Uterus (tissue), 2 donors: ENCODE data around the gene GFRA4.

Experiments
- CTCF ChIP-seq, 4 experiments: fragments of 200-600 bp in 2 of 4; fragments of 450-650 bp in 2 of 4; sonication (generic) in 2 of 4; IDR thresholded peaks; one replicate each; pipeline ENCODE4 v1.5.1; 2016 to 2019; ENCODE audit warnings: antibody characterized with exemption in 4 of 4, mild to moderate bottlenecking in 2 of 4, moderate library complexity in 1 of 4
- POLR2A ChIP-seq, 2 donors: fragments of 450-650 bp; IDR thresholded peaks; one replicate each; pipeline ENCODE4 v1.6.1; 2016; ENCODE audit warnings: antibody characterized with exemption in 2 of 2, mild to moderate bottlenecking in 1 of 2, moderate library complexity in 1 of 2

GRCh38 chr20:3670511-3670910 lies 7.3 kb upstream of the GFRA4 start:
- TF ChIP-seq CTCF (IDR thresholded peaks at IDR 0.05) (no peak), POLR2A (IDR thresholded peaks at IDR 0.05) (no peak)
